ENCODE measurements around the gene FBXO2.
"Not testable (repeated sequence)": the region's sequence is repeated elsewhere in the genome, so short reads cannot be mapped to it uniquely, and the experiment has no call there.

The FBXO2 gene

GRCh38 chr1:11651017-11651416 lies 3.2 kb downstream of the FBXO2 start:
- DNase-seq: no peak

GRCh38 chr1:11650331-11650991 lies 3.8 kb downstream of the FBXO2 start:
- DNase-seq: no peak

- DNase-seq: no peak
Observed at GRCh38 chr1:11649624-11650330, 4.5 kb downstream of the FBXO2 start.

GRCh38 chr1:11649237-11649623 lies 5.0 kb downstream of the FBXO2 start:
- DNase-seq: no peak

- DNase-seq: no peak
Observed at GRCh38 chr1:11648732-11649158, 5.5 kb downstream of the FBXO2 start.

- no peak for DNase-seq
Observed at GRCh38 chr1:11648039-11648438, 6.2 kb downstream of the FBXO2 start.

GRCh38 chr1:11647333-11647732 lies 6.9 kb downstream of the FBXO2 start:
- DNase-seq: no peak

GRCh38 chr1:11646317-11646716 lies 7.9 kb downstream of the FBXO2 start:
- DNase-seq: no peak

- no peak for DNase-seq
Observed at GRCh38 chr1:11645670-11646265, 8.5 kb downstream of the FBXO2 start.

GRCh38 chr1:11645270-11645669 lies 9.0 kb downstream of the FBXO2 start:
- DNase-seq: no peak

- DNase-seq: no peak
Observed at GRCh38 chr1:11643782-11644181, 10.4 kb downstream of the FBXO2 start.

GRCh38 chr1:11642418-11643017 lies 11.7 kb downstream of the FBXO2 start:
- DNase-seq: not testable (repeated sequence)

GRCh38 chr1:11641776-11642305 lies 12.4 kb downstream of the FBXO2 start:
- DNase-seq: no peak

- no peak for DNase-seq
Observed at GRCh38 chr1:11640944-11641343, 13.3 kb downstream of the FBXO2 start.

GRCh38 chr1:11640101-11640500 lies 14.1 kb downstream of the FBXO2 start:
- no peak for DNase-seq

- DNase-seq: no peak
Observed at GRCh38 chr1:11639372-11639771, 14.9 kb downstream of the FBXO2 start.

- DNase-seq: no peak
Observed at GRCh38 chr1:11638121-11638520, 16.1 kb downstream of the FBXO2 start.

GRCh38 chr1:11634365-11635192 lies 19.6 kb downstream of the FBXO2 start:
- DNase-seq: peak; percentile 36

GRCh38 chr1:11629184-11630016 lies 24.8 kb downstream of the FBXO2 start:
- no peak for DNase-seq

GRCh38 chr1:11628767-11629166 lies 25.5 kb downstream of the FBXO2 start:
- no peak for DNase-seq

GRCh38 chr1:11626551-11626950 lies 27.7 kb downstream of the FBXO2 start:
- no peak for DNase-seq

- DNase-seq: no peak
Observed at GRCh38 chr1:11623702-11624101, 30.5 kb downstream of the FBXO2 start.

Measured in NCI-H1436 treated with DMSO at 0.1 percent for 48 hours (cell line).